ENCODE results near the gene DCUN1D3.
A peak's percentile ranks its signal among the peaks of the same experiment; 100 is the strongest.
"Not testable (repeated sequence)": the region's sequence is repeated elsewhere in the genome, so short reads cannot be mapped to it uniquely, and the experiment has no call there.

DCUN1D3 gene, protein sequence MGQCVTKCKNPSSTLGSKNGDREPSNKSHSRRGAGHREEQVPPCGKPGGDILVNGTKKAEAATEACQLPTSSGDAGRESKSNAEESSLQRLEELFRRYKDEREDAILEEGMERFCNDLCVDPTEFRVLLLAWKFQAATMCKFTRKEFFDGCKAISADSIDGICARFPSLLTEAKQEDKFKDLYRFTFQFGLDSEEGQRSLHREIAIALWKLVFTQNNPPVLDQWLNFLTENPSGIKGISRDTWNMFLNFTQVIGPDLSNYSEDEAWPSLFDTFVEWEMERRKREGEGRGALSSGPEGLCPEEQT

DNA sequence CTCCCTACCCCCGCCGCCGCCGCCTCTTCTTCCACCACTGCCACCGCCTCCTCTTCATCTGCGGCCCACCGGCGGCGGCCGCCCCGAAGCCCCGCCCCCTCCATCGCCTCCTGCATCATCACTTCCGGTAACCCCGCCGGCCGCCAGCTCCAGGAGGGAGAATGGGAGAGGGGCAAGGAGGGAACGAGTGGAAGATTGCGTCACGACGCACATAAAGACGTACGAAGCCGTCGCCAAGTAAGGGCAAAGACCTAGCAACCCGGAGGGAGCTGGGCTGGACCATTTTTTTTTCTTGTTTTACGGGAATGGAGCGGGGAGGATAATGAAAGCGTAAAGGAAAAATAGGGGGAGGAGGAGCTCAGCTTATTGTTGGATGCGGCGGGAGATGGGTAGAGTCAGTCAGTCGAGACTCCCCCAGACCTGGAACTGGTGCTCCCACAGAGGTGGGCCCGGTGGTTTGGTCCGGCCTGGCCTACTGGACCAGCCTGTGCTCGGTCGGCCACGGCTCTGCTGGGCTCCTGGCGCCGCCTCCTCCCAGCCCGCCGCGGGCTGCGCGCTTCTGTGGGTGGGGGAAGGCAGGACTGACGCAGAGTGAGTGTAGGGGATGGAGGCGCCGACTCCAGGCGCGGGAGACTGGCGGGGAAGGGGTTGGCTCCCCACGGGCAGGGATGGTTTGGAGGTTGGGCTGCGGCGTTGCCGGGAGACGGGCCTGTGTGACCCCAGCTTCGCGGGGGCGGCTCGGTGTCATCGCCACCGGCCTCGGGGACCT, at the start of gene DCUN1D3, which contains the start of gene LYRM1:
Gene DCUN1D3 (minus strand): TSS at position 60 of the 769 bp plus-strand sequence. CDS start 37,820 bp downstream, outside the sequence.
Gene LYRM1 (plus strand): TSS at position 473 of the 769 bp plus-strand sequence. CDS start 14,785 bp downstream, outside the sequence.
- DNase-seq (ENCODE audit: low read depth in 2 of 2) = peak; percentile 66 to 73

DNA sequence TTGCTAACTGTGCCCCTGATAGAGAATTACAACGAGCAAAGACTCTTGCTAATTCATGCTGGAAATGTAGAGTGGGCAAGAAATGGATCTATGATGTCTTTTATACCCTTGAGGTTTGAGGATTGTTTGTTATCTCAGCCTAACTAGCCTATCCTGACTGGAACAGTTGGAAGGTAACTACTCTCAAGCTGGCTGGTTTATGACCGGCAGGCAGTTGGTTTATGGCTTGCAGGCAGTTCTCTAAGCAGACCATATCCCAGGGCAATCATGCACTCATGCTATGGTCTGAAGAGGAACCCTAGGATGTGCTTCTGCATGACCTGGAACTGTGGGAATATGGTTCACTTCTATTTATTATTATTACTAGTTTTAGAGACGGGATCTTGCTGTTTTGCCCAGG, 49.5 kb upstream of the DCUN1D3 start:
- no peak for DNase-seq (ENCODE audit: low read depth in 2 of 2)

DNA sequence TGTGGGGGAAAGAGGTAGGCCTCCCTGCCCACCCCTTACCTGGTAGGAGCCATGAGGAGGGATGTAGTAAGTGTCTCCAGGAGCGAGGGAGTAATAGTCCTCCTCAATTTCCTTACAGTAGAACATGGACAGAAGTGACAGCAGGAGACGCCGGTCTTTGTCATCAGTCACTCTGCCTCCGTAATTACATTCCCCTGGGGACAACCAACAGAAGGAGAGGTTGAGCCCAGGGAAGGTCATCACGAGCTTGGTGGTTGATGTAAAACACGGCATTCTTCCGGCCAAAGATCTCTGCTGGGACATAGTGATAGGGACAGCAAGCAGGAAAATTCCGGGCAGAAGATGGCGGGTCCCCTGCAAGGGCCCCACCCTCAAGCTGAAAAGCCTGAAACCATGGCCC, 48.3 kb upstream of the DCUN1D3 start:
- DNase-seq (ENCODE audit: low read depth in 2 of 2) = no peak

DNA sequence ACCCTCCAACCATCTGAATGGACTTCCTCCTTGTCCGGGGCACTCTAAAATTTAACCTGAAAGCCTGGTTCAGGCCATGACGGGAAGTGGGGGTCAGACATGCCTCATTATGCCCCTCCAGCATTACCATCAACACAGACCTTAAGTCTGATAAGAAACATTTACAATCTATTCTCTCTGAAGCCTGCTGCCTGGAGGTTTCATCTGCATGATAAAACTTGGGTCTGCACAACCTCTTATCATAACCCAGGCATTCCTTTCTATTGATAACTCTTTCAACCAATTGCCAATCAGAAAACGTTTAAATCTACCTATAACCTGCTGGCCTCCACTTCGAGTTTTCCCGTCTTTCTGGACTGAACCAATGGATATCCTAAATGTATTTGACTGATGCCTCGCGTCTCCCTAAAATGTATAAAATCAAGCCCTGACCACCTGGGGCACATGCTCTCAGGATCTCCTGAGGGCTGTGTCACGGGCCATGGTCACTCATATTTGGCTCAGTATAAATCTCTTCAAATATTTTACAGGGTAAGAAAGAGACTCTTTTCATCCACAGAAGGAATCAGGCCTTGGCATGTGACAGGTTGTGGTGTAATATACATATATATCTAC, 46.0 kb upstream of the DCUN1D3 start:
- DNase-seq (ENCODE audit: low read depth in 2 of 2) = no peak

DNA sequence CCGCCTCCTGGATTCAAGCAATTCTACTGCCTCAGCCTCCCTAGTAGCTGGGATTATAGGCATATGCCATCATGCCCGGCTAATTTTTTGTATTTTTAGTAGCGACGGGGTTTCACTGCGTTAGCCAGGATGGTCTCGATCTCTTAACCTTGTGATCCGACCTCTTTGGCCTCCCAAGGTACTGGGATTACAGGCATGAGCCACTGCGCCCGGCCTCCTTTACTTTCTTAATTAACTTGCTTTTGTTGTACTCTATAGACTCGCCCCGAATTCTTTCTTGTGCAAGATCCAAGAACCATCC, 45.4 kb upstream of the DCUN1D3 start:
- DNase-seq (ENCODE audit: low read depth in 2 of 2) = not testable (repeated sequence)

DNA sequence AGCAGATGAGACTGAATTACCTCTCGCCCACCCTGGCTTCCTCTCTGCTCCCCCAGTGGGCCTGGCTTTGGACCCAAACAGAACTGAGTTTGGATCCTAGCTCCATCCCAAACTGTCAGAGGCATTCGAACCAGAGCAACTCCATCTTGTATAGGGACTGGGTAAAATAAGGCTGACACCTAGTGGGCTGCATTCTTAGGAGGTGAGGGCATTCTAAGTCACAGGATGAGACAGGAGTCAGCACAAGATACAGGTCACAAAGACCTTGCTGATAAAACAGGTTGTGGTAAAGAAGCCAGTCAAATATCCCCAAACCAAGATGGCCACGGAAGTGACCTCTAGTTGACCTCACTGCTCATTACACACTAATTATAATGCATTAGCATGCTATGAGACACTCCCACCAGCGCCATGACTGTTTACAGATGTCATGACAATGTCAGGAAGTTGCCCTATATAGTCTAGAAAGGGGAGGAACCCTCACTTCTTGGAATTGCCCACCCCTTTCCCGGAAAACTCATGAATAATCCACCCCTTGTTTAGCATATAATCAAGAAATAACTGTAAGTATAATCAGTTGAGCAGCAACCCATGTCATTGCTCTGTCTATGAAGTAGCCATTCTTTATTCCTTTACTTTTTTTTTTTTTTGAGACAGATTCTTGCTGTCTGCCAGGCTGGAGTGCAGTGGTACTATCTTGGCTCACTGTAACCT, 44.9 kb upstream of the DCUN1D3 start:
- DNase-seq (ENCODE audit: low read depth in 2 of 2) = no peak

DNA sequence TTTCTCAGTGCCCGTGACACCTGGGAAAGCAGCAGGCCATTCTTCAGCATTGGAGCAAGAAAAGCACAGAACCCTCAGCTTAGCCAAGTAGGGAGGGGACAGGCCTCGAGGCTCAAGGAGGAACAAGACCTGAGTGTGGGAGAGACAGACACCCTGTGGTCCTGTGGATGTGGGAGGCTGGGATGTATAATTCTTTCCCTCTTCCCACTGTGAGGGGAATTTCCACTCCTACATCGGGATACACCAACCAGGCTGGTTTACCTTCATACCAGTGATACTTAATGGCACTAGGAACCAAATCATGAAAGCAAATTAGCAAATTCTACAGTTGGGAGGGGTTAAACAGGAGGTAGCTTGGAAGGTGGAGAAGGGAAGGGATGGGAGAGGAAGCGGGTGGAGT, 42.1 kb upstream of the DCUN1D3 start:
- DNase-seq (ENCODE audit: low read depth in 2 of 2) = no peak

DNA sequence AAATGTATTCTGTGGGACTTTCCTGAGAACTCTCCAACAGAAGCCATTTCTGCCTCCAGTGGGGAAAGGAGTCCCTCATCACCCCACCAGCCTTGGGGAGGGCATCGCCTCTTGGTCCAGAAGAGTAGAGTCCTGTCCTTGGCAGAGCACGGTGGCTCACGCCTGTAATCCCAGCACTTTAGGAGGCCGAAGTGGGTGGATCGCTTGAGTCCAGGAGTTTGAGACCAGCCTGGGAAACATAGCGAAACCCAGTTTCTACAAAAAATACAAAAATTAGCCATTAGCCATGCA, 41.4 kb upstream of the DCUN1D3 start:
- no peak for DNase-seq (ENCODE audit: low read depth in 2 of 2)

DNA sequence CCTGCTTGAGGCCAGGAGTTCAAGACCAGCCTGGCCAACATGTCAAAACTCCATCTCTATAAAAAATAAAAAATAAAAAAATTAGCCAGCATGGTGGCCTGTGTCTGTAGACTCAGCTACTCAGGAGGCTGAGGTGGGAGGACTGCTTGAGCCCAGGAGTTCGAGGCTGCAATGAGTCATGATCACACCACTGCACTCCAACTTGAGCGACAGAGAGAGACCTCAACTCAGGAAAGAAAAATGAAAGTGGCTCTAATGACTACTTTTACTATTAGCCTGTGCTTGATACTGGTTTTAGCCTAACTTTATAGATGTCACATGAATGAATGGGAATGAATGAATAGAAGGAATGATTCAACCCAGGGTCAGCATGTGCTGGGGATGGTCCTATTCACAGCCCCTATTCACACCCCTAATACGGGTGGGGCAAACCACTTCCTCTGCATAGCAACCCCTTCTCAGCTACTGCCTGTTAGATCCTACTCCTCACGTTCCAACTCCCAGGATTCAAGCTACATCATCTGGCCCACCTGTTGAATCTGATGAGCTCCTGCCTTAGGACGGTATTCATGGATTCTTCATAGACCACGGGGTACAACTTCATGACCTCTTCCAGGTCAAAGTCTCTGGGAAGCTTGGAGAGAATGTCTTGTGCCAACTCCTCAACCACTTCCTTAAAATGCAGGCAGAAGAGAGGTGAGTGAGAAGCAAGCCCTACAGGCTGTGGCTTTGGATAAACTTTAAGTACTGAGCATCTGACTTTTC, 40.9 kb upstream of the DCUN1D3 start:
- no peak for DNase-seq (ENCODE audit: low read depth in 2 of 2)

DNA sequence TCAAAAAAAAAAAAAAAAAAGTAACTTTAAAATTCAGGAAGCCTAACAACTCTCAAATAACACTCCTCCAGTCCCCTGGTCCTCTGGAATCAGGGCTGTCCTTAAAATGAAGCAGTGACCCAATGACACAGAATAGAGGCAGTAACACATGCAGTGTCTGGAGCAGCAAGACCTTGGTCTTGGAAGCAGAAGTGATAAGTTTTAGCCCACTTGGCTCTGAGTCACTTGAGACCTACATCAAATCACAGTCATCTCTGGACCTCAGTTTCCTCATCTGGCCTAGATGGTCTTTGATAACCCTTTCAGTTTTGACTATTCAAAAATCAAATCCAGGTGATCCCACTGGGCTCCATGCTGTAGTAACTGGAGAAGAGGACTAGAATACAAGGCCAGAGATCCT, 39.5 kb upstream of the DCUN1D3 start:
- no peak for DNase-seq (ENCODE audit: low read depth in 2 of 2)

DNA sequence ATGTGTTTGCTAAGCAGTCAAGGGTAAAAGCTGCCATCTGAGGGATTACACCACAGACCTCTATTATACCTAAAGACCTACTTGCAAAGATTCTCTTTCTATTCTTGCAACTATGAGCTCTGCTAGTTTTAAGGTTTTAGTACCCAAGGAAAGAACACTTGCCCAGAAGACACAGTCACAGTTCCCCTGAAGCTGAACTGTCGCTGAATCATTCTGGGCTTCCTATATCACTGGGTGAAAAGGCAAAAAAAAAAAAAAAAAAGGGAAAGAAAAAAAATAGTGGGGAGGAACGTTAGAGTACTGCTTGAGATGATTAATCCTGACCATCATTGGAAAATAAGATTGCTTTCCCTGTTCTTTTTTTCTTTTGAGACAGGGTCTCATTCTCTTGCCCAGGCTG, 38.3 kb upstream of the DCUN1D3 start:
- DNase-seq (ENCODE audit: low read depth in 2 of 2) = no peak

DNA sequence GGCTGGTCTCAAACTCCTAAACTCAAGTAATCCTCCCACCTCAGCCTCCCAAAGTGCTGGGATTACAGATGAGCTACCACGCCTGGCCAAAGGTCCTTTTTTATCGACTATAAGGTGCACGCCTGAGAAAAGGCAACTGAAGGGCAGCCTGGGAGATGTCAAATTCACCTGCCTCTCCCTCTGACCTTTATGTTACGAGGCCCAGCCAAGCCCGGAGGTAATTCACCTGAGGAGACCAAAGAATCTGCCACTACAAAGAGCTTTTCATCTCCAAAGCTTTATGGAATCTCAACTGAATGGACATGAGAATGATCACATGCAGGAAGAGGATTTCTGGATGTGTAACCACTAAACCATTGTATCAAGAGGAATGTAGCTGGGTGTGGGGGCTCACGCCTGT, 37.6 kb upstream of the DCUN1D3 start:
- no peak for DNase-seq (ENCODE audit: low read depth in 2 of 2)

DNA sequence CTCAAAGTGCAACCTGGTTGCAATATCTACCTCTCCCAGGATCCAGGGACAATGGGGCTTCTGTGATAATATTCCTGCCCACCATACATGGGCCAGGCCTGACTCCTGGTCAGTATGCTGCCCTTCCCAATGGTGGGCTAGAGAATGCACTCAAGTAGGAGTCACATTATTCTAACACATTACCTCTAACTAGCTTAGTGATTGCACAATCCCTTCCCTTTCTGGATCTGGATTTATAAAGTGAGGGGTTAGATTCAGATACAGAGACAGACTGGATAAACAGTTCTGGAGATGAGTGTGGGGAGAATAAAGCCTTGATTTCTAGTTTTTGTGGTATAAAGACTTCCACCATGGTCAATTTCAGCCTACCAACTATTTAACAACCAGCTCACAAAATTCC, 33.4 kb upstream of the DCUN1D3 start:
- no peak for DNase-seq (ENCODE audit: low read depth in 2 of 2)

DNA sequence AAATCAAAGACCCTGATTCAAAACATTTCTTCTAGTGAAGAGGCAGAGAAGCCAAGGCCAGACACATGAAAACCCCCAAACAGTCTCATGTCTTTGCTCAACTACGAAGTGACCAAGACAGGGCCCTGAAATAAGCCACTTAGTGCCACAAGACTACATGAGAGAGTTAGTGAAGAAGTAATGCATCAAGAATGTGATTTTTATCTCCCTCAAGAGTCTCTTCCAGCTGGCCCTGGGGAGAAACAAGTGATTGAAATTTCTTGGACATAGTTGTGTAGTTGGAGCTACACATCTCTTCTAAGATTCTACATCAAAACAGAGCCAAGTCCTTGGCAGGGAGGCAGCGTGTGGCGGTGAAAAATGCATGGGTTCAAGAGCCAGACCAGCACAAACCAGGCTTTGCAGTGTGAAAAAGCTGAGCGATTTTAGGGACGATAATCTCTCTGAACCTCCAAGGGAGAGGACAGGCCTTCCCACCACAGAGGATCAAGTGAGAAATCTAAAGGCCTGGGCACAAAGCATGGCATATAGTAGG, 31.0 kb upstream of the DCUN1D3 start:
- no peak for DNase-seq (ENCODE audit: low read depth in 2 of 2)

DNA sequence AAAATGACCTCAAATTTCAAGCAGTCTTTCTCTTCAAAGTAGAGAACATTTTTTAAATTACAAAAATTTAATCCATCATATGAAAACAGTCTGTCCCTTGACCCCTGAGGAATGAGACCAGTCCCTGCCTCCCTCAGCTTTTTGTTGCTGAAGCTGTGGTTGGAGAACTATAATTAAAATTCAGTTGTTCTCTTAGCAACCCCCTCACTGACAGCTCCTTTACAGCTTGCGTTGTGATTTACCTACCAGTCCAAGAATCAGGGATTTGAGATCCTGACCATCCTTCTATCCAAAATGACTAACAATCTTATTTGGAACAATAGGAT, 30.2 kb upstream of the DCUN1D3 start:
- no peak for DNase-seq (ENCODE audit: low read depth in 2 of 2)

DNA sequence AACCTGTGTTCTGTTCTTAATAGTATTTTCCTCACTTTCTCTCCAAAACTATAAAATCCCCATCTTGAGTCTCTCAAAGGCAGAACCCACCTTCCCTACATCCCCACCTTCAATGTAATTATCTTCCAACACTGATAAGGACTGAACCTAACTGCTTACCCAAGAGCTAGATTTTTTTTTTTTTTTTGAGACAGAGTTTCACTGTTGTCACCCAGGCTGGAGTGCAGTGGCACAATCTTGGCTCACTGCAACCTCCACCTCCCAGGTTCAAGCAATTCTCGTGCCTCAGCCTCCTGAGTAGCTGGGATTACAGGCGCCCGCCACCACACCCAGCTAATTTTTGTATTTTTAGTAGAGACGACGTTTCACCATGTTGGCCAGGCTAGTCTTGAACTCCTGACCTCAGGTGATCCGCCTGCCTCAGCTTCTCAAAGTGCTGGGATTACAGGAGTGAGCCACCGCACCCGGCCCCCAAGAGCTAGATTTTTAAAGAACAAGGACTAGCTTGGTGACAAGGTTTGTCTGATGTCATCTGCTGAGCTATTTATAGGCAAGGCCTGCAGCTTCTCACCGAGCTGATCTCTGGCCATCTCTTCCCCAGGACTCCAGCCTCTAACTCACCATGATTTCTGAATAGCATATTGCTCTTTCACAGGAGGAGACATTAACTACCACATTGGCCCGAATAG, 29.7 kb upstream of the DCUN1D3 start:
- not testable (repeated sequence) for DNase-seq (ENCODE audit: low read depth in 2 of 2)

DNA sequence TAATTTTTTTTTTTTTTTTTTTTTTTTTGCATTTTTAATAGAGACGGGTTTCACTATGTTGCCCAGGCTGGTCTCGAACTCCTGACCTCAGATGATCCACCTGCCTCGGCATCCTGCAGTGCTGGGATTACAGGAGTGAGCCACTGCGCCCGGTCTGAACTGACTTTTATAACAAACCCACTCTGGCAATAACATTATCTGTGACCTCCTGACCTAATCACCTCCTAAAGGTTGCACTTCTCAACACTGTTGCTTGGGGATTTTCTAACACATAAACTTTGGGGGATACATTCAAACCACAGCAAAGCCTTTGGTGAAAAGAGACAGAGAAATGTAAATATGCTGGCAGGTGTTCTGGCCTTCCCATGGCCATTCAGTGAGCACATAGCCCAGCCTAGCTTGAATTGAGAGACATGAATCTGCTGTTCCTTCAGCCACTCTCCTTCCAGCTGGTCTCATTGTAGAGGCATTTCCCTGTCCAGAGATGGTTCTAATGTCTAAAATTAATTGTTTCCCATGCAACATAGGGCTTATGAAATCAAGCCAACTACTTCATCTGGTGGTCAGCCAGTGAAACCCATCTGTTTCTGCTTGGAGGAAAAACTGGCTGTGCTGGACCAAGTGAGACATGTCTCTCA, 28.7 kb upstream of the DCUN1D3 start:
- no peak for DNase-seq (ENCODE audit: low read depth in 2 of 2)

DNA sequence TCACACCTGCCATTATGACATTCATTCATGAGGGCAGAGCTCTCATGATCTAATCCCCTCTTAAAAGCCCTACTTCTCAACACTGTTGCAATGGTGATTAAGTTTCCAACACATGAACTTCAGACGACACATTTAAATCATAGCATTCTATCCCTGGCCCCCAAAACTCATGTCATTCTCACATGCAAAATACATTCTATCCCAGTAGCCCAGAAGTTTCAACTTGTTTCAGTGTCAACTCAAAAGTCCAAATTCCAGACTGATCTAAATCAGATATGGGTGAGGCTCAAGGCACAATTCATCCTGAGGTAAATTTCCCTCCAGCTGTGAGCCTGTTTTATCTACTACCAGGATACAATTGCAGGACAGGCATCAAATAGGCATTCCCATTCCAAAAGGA, 25.6 kb upstream of the DCUN1D3 start:
- DNase-seq (ENCODE audit: low read depth in 2 of 2) = no peak

DNA sequence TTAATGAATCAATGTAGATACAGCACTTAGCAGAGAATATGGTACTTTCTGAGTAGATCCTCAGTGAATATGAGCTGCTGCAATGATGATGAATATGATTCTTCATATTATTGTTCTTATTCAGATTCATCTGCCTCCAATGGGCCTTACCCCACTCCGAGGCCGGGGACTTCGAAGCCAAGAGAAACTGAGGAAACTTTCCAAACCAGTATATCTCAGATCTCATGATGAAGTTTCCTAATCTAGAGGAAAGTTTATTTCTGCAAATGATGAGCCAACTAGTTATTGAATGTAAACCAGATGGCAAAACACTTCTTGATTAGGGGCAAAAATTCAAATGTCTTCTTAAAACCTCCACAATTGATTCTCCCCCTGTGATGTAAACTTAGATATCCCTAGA, 23.7 kb upstream of the DCUN1D3 start:
- DNase-seq (ENCODE audit: low read depth in 2 of 2) = no peak

DNA sequence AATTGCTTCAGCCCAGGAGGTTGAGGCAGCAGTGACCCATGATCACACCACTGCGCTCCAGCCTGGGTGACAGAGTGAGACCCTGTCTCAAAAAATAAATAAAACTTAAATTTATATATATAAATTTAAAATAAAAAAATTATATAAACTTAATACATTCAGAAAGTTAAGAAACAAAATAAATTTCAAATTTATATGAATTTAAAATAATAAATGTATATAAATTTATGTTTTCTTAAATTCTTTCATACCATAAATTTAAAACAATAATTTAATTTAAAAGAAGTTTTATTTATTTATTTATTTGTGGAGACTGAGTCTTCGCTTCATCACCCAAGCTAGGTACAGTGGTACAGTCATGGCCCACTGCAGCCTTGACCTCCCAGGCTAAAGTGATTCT, 20.6 kb upstream of the DCUN1D3 start:
- no peak for DNase-seq (ENCODE audit: low read depth in 2 of 2)

DNA sequence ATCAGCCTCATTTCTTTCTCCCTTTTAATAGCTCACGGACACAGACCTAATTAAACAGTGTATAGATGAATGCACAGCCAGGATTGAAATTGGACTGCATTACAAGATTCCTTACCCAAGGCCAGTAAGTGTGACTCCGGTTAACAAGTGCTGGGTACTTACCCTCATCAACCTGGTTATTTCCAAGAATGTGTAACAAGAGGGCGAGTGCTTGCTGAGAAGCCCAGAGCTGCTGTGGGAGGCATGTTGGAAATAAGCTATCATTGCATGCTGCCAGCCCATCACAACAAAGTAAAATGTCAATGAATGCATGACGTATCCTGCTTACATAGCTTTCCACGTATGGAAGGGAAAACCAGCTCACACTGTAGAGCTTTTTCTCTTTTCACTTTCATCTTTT, 19.9 kb upstream of the DCUN1D3 start:
- DNase-seq (ENCODE audit: low read depth in 2 of 2) = no peak

All from stimulated activated CD8-positive, alpha-beta memory T cell treated with anti-CD3 and anti-CD28 coated beads, Interleukin-7, amount 100 ng/mL, for 1 hour (primary cell).